ENCODE measurements around the gene SLC4A7.

DNA sequence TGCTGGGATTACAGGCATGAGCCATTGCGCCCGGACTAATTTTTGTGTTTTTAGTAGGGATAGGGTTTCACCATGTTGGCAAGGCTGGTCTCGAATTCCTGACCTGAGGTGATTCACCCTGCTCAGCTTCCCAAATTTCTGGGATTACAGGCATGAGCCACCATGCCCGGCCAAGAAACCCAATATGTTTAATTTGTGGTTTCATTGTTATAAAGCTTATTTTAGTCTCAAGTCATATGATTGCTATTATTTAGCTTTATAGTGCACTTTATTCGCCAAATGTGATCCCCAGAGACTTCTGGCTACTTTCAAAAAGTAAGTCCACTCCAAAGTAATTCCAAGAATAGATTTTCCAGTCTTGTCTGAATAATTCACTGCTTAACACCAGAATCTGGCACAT is 19.3 kb upstream of the SLC4A7 start:
- TF ChIP-seq, protein P1, sequence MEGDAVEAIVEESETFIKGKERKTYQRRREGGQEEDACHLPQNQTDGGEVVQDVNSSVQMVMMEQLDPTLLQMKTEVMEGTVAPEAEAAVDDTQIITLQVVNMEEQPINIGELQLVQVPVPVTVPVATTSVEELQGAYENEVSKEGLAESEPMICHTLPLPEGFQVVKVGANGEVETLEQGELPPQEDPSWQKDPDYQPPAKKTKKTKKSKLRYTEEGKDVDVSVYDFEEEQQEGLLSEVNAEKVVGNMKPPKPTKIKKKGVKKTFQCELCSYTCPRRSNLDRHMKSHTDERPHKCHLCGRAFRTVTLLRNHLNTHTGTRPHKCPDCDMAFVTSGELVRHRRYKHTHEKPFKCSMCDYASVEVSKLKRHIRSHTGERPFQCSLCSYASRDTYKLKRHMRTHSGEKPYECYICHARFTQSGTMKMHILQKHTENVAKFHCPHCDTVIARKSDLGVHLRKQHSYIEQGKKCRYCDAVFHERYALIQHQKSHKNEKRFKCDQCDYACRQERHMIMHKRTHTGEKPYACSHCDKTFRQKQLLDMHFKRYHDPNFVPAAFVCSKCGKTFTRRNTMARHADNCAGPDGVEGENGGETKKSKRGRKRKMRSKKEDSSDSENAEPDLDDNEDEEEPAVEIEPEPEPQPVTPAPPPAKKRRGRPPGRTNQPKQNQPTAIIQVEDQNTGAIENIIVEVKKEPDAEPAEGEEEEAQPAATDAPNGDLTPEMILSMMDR (conservative IDR thresholded peaks at IDR 0.05) = no peak
- no peak for TF ChIP-seq ZFX (IDR thresholded peaks at IDR 0.05)

Data from C4-2B (cell line).